ENCODE measurements around the gene BIRC3. TPM values are rescaled to one million over a fixed set of nuclear protein-coding genes. Genes with fewer than 3 reads are reported as not detected.
"Not testable (repeated sequence)": the region's sequence is repeated elsewhere in the genome, so short reads cannot be mapped to it uniquely, and the experiment has no call there.

The BIRC3 gene
- total RNA-seq, 4 donors from 2014 or later = 10.0 to 13.7 (median 11.0) TPM

DNA sequence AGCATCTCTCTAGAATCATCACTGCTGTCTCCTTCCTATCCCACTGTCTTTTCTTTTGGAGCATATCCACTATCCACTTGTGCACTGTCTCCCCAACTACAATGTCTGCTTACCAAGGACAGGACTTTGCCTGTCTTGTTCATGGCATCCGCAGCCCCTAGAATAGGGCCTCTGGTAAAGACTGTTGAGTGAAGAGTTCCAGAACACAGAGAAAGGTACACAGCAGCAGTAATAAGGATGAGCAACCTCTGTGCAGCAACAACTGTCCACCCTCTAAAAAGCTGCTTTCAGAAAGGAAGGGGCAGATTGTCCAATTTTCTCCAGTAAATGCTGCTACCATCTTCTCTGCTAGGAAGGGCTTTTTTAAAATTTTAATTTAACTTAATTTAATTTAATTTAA lies 25.5 kb upstream of the BIRC3 start:
- intact Hi-C loops (cut with DNase I) = loop anchor here (10.0 kb wide), 1 partner anchor 373 kb away; no protein-coding TSS in a partner anchor
- no peak for TF ChIP-seq POLR2A (IDR thresholded peaks at IDR 0.05; ENCODE audit: low read depth)
- TF ChIP-seq, protein P1, sequence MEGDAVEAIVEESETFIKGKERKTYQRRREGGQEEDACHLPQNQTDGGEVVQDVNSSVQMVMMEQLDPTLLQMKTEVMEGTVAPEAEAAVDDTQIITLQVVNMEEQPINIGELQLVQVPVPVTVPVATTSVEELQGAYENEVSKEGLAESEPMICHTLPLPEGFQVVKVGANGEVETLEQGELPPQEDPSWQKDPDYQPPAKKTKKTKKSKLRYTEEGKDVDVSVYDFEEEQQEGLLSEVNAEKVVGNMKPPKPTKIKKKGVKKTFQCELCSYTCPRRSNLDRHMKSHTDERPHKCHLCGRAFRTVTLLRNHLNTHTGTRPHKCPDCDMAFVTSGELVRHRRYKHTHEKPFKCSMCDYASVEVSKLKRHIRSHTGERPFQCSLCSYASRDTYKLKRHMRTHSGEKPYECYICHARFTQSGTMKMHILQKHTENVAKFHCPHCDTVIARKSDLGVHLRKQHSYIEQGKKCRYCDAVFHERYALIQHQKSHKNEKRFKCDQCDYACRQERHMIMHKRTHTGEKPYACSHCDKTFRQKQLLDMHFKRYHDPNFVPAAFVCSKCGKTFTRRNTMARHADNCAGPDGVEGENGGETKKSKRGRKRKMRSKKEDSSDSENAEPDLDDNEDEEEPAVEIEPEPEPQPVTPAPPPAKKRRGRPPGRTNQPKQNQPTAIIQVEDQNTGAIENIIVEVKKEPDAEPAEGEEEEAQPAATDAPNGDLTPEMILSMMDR (IDR thresholded peaks at IDR 0.05) = no peak
- no peak for TF ChIP-seq EP300 (IDR thresholded peaks at IDR 0.05)
- no peak for TF ChIP-seq POLR2AphosphoS5 (IDR thresholded peaks at IDR 0.05)
- H3K4me1 ChIP-seq = peaks cover 0 to 27% (median 26%) of the 10 kb centered on the region in 4 donors
- H3K9me3 ChIP-seq = no peaks in the 10 kb centered on the region
- 94% methylated on average over 1 of the region's 1 CpG for WGBS
- no peaks in the 10 kb centered on the region for H3K27me3 ChIP-seq
- H3K4me3 ChIP-seq = no peak overlapping the region
- H3K36me3 ChIP-seq = no peaks in the 10 kb centered on the region
- no peak overlapping the region for H3K27ac ChIP-seq (replicated peaks in 1 of 4)
- no peak for DNase-seq (ENCODE audit: extremely low spot score)

DNA sequence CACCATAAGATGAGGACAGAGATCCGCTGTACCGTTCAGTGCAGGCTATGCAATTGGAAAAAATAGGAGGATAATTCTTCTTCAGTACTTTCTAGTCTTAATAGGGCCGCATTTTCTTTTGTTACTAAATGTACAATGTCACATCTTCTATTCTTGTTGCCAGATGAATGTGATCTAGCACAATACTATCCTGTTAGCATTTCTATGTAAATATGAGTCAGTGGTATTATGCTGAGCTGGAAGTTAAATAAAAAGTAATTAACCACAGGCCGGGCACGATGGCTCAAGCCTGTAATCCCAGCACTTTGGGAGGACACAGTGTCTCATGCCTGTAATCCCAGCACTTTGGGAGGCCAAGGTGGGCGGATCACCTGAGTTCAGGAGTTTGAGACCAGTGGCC lies 24.4 kb upstream of the BIRC3 start:
- Histone ChIP-seq H3K4me3 (no peak overlapping the region), H3K27ac (replicated peaks in 1 of 4) (no peak overlapping the region), H3K36me3 (no peaks in the 10 kb centered on the region), H3K9me3 (no peaks in the 10 kb centered on the region), H3K27me3 (no peaks in the 10 kb centered on the region), H3K4me1 (peaks cover 0 to 27% (median 23%) of the 10 kb centered on the region in 4 donors)
- no peak for DNase-seq (ENCODE audit: extremely low spot score)
- intact Hi-C loops (cut with DNase I) = loop anchor here (10.0 kb wide), 1 partner anchor 372 kb away; no protein-coding TSS in a partner anchor
- WGBS = 92% methylated on average over 6 of the region's 6 CpGs
- TF ChIP-seq, protein P1 (IDR thresholded peaks at IDR 0.05) = no peak
- TF ChIP-seq POLR2A (IDR thresholded peaks at IDR 0.05; ENCODE audit: low read depth) (no peak), POLR2AphosphoS5 (IDR thresholded peaks at IDR 0.05) (no peak), EP300 (IDR thresholded peaks at IDR 0.05) (no peak)

DNA sequence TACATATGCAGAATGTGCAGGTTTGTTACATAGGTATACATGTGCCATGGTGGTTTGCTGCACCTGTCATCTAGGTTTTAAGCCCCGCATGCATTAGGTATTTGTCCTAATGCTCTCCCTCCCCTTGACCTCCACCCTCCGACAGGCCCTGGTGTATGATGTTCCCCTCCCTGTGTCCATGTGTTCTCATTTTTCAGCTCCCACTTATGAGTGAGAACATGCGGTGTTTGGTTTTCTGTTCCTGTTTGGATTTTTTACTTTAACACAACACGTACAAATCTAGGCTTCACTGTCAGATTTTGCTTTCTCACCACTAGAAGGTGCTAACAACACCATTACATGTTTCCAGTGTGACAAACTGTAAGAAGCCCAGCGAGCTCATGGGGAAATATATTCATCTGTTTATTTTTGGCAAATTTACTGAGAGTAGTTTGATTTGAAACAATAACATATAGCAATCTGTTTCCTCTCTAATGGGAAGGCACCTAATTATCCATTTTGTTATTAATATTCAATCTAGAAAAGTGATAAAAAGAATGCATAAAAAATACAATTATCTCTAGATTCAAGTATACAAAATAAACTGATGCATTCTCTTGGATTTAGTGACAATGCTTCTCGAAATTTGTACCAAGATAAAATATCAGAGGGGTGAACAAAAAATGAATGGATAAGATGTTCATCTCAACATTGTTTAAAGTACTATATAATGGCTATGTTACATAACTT lies 23.2 kb upstream of the BIRC3 start:
- Histone ChIP-seq H3K4me3 (no peak overlapping the region), H3K36me3 (no peaks in the 10 kb centered on the region), H3K9me3 (no peaks in the 10 kb centered on the region), H3K27ac (replicated peaks in 1 of 4) (no peak overlapping the region), H3K27me3 (no peaks in the 10 kb centered on the region), H3K4me1 (peaks cover 0 to 19% (median 13%) of the 10 kb centered on the region in 4 donors)
- WGBS = 31% methylated on average over 6 of the region's 6 CpGs
- no peak for DNase-seq (ENCODE audit: extremely low spot score)
- intact Hi-C loops (cut with DNase I) = loop anchor here (10.0 kb wide), 1 partner anchor 371 kb away; no protein-coding TSS in a partner anchor
- TF ChIP-seq, protein P1 (IDR thresholded peaks at IDR 0.05) = peak; percentile 56 to 72 (median 57)
- TF ChIP-seq POLR2A (IDR thresholded peaks at IDR 0.05; ENCODE audit: low read depth) = no peak

DNA sequence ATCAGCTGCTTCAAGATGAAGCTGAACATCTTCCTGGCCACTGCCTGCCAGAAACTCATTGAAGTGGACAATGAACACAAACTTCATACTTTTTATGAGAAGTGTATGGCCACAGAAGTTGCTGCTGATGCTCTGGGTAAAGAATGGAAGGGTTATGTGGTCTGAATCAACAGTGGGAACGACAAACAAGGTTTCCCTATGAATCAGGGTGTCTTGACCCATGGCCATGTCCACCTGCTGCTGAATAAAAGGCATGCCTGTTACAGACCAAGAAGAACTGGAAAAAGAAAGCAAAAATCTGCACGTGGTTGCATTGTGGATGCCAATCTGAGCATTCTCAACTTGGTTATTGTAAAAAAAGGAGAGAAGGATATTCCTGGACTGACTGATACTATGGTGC lies 22.2 kb upstream of the BIRC3 start:
- H3K4me1 ChIP-seq = peaks cover 0 to 10% (median 3%) of the 10 kb centered on the region in 4 donors
- no peaks in the 10 kb centered on the region for H3K36me3 ChIP-seq
- 79% methylated on average over 2 of the region's 2 CpGs for WGBS
- no peak for TF ChIP-seq POLR2A (IDR thresholded peaks at IDR 0.05; ENCODE audit: low read depth)
- TF ChIP-seq, protein P1 (IDR thresholded peaks at IDR 0.05) = no peak
- TF ChIP-seq EP300 (IDR thresholded peaks at IDR 0.05) = no peak
- no peak for TF ChIP-seq POLR2AphosphoS5 (IDR thresholded peaks at IDR 0.05)
- no peak overlapping the region for H3K27ac ChIP-seq (replicated peaks in 1 of 4)
- no peaks in the 10 kb centered on the region for H3K9me3 ChIP-seq
- no peak overlapping the region for H3K4me3 ChIP-seq
- H3K27me3 ChIP-seq = no peaks in the 10 kb centered on the region
- DNase-seq (ENCODE audit: extremely low spot score) = no peak
- intact Hi-C loops (cut with DNase I) = loop anchor here (10.0 kb wide), 1 partner anchor 370 kb away; no protein-coding TSS in a partner anchor

DNA sequence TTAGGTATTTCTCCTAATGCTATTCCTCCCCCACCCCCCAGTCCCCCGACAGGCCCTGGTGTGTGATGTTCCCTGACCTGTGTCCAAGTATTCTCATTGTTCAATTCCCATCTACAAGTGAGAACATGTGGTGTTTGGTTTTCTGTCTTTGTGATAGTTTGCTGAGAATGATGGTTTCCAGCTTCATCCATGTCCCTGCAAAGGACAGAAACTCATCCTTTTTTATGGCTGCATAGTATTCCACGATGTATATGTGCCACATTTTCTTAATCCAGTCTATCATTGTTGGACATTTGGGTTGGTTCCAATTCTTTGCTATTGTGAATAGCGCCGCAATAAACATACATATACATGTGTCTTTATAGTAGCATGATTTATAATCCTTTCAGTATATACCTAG lies 20.5 kb upstream of the BIRC3 start:
- not testable (repeated sequence) for DNase-seq (ENCODE audit: extremely low spot score); H3K36me3 ChIP-seq; H3K27me3 ChIP-seq; H3K4me3 ChIP-seq; H3K9me3 ChIP-seq; H3K27ac ChIP-seq (replicated peaks in 1 of 4)
- peaks cover 0 to 10% (median 3%) of the 10 kb centered on the region in 4 donors for H3K4me1 ChIP-seq
- WGBS = 99% methylated on average over 4 of the region's 4 CpGs
- intact Hi-C loops (cut with DNase I) = loop anchor here (10.0 kb wide), 1 partner anchor 368 kb away; no protein-coding TSS in a partner anchor

DNA sequence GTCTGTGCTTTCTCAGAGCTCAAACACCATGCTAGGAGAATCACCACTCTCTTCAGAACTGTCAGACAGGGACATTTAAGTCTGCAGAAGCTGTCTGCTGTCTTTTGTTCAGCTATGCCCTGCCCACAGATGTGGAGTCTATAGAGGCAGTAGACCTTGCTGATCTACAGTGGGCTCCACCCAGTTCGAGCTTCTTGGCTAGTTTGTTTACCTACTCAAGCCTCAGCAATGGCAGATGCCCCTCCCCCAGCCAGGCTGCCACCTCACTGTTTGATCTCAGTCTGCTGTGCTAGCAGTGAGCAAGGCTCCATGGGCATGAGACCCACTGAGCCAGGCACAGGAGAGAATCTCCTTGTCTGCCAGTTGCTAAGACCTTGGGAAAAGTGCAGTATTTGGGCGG lies 16.4 kb upstream of the BIRC3 start:
- H3K4me3 ChIP-seq; H3K36me3 ChIP-seq; DNase-seq (ENCODE audit: extremely low spot score); H3K27ac ChIP-seq (replicated peaks in 1 of 4); H3K4me1 ChIP-seq; H3K27me3 ChIP-seq; intact Hi-C loops (cut with DNase I): not testable (repeated sequence)
- peaks cover 0 to 12% (median 3%) of the 10 kb centered on the region in 4 donors for H3K9me3 ChIP-seq
- 67% methylated on average over 1 of the region's 2 CpGs for WGBS
